ENCODE measurements around the gene MIDN.

Gene MIDN

DNA sequence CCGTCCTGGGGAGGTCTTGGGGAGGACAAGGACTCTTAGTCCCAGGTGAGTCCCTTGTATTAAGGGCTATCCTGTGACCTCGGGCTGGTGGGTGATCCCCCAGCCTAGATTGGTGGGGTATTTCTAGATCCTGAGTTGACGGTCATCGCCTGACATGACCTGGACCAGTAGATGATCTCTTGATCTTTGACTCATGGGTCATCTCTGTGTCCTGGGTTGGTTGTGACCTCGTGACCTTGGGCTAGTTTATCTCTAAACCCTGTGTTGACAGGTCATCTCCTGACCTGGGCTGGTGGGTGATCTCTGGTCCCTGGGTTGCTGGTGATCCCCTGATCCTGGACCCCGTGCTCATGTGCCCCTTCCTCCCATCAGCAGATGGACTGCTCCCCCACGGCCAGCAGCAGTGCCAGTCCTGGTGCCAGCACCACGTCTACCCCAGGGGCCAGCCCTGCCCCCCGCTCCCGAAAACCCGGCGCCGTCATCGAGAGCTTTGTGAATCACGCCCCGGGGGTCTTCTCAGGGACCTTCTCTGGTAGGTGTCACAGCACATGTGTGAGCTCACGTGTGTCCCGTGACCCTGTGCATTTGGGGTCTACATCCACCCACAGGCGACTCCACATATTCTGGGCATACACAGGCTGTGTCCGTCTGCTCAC lies 6.3 kb downstream of the MIDN start:
- Mint-ChIP-seq H3K27ac (peak overlapping the region; percentile 46), H3K27me3 (no peaks in the 10 kb centered on the region), H3K4me1 (ENCODE audit: low read depth) (peaks cover 38% of the 10 kb centered on the region)

DNA sequence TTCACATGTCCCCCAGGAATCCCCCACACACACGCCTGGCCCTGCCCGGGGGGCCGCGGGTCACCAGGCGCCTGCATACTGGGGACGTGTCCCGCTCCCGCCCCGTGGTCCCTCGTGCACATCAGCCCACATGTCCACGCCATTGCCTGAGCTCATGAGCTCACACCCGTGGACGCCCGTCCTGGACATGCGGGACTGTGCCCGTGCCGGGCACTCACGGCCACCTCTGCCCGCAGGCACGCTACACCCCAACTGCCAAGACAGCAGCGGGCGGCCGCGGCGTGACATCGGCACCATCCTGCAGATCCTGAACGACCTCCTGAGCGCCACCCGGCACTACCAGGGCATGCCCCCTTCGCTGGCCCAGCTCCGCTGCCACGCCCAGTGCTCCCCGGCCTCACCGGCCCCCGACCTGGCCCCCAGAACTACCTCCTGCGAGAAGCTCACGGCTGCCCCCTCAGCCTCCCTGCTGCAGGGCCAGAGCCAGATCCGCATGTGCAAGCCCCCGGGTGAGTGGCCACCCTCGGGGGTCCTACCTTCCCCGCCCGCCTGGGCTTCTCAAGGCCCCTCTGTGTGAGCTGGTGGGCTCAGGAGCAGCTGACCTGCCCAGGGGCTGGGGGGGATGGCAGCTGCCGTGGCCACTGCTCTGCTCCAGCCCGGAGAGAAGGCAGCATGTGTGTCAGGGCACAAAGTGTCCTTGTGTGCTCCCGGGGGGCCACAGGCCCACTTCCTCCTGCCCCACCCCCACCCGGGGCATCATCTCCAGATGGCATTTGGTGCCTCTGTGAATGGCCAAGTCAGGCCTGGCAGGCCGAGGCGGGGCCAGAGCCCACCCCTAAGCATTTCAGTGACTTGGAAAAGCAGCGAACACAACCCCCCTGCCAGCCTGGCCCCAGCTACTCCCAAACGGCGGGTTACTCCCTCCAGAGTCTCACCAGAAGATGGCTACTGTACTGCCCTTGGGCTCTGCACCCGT lies 7.1 kb downstream of the MIDN start:
- H3K4me3 Mint-ChIP-seq = no peak overlapping the region
- H3K4me1 Mint-ChIP-seq (ENCODE audit: low read depth) = peaks cover 42% of the 10 kb centered on the region
- H3K27me3 Mint-ChIP-seq = no peaks in the 10 kb centered on the region

More for the DNA sequence above, 6.3 kb downstream of the MIDN start:
- H3K9me3 Mint-ChIP-seq (ENCODE audit: low read depth) = no peaks in the 10 kb centered on the region
- no peak overlapping the region for H3K4me3 Mint-ChIP-seq
- no peaks in the 10 kb centered on the region for H3K36me3 Mint-ChIP-seq

DNA sequence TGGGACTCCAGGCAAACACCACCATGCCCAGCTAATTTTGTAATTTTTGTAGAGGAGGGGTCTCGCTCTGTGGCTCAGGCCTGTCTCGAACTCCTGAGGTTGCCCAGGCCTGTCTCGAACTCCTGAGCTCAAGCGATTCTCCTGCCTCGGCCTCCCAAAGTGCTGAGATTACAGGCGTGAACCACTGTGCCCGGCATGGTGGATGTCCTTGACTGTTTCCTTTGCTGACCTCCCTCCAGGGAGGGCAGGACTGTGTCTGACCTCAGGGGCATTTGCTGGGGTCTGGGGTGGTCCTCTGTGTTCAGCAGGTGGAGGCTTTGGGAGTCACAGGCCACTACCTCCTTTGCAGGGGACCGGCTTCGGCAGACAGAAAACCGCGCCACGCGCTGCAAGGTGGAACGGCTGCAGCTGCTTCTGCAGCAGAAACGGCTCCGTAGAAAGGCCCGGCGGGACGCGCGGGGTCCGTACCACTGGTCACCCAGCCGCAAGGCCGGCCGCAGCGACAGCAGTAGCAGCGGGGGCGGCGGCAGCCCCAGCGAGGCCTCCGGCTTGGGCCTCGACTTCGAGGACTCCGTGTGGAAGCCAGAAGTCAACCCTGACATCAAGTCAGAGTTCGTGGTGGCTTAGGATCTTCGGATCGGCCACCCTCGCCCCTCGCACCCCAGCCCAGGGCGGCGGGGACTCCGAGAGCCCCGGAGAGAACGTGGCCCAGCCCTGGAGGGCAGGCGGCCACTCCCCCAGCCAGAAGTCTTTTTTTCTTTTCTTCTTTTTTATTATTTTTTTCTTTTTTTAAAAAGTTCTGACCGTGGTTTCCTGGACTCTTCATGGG lies 8.5 kb downstream of the MIDN start:
- Mint-ChIP-seq H3K36me3 (no peaks in the 10 kb centered on the region), H3K4me3 (no peak overlapping the region), H3K27ac (peak overlapping the region; percentile 41), H3K4me1 (ENCODE audit: low read depth) (peaks cover 44% of the 10 kb centered on the region), H3K27me3 (no peaks in the 10 kb centered on the region), H3K9me3 (ENCODE audit: low read depth) (no peaks in the 10 kb centered on the region)

More for the DNA sequence above, 7.1 kb downstream of the MIDN start:
- Mint-ChIP-seq H3K36me3 (no peaks in the 10 kb centered on the region), H3K27ac (no peak overlapping the region), H3K9me3 (ENCODE audit: low read depth) (no peaks in the 10 kb centered on the region)

DNA sequence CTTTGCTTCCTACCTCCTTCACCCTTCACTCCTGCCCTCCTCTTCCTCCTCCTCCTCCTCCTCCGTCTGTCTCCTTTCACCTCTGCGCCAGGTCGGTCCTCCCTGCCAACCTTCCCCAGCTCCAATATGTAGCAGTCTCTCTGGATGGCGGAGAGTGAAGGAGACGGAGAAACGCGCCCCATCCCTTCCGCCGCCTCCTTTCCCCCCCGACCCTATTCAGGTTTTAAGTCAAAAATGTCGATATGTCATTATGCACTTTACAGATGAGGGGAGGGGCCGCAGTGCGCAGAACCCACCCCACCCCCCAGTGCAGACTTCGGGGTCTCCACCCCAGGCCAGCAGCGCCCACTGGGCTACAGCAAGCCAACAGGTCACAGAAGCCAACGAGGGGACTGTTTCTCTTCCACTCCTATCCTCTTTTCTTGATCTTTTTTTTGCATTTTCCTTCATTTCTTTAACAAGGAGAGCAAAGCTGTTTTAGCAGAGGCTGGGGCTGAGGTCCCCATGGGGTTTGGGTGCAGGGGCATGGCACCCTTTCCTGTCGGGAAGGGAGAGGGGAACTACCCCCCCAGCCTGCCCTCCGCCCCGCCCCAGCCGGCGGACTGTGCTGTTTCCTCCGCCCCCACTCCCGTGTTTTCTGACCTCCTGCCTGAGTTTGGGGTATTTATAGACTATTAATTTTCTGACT lies 9.2 kb downstream of the MIDN start:
- Mint-ChIP-seq H3K27me3 (no peaks in the 10 kb centered on the region), H3K27ac (no peak overlapping the region), H3K9me3 (ENCODE audit: low read depth) (no peaks in the 10 kb centered on the region), H3K36me3 (no peaks in the 10 kb centered on the region), H3K4me1 (ENCODE audit: low read depth) (peaks cover 48% of the 10 kb centered on the region), H3K4me3 (peak overlapping the region; percentile 61)

DNA sequence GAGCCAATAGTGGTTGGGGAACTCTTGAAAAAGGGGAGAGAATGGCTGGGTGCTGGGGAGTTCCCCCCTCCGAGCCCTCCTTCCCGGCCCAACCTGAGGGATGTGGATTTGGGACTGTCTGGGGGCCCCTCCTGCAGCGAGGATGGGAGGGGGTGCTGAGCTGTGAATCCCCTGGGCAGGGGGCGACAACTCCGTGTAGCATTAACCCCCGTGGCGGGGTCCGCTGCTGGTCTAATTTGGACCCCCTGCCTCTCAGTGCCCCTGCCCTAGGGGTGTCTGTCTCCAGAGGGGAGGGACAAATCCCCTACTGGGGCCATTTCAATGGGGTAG lies 9.7 kb downstream of the MIDN start:
- H3K4me3 Mint-ChIP-seq = peak overlapping the region; percentile 61
- no peaks in the 10 kb centered on the region for H3K27me3 Mint-ChIP-seq
- H3K36me3 Mint-ChIP-seq = no peaks in the 10 kb centered on the region

DNA sequence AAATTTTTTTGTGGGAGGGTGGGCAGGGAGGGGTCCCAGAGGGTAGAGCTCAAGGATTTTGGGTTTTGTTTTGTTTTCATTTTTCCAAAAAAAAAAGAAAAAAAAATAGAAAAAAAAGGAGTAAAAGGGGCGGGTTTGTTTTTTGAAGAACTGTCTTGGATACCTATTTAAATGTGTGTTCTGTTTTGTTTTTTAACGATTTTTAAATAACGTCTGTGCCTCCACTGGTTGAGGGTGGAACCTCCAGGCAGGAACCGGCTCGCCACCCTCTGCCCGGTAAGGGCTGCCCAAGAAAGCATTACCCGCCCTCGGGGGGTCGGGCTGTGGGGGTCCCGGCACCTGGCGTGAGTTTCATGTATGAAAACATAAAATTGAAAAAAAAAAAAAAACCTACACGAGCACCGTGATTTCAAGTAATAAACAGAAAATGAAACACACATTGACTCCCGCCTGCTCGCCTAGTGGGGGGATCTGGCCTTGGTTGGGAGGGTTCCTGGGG lies 10.4 kb downstream of the MIDN start:
- H3K4me3 Mint-ChIP-seq = peak overlapping the region; percentile 86
- H3K4me1 Mint-ChIP-seq (ENCODE audit: low read depth) = peaks cover 49% of the 10 kb centered on the region
- H3K27me3 Mint-ChIP-seq = no peaks in the 10 kb centered on the region
- H3K27ac Mint-ChIP-seq = peak overlapping the region; percentile 93
- no peaks in the 10 kb centered on the region for H3K36me3 Mint-ChIP-seq
- H3K9me3 Mint-ChIP-seq (ENCODE audit: low read depth) = no peaks in the 10 kb centered on the region

More for the DNA sequence above, 9.7 kb downstream of the MIDN start:
- peak overlapping the region; percentile 50 for H3K27ac Mint-ChIP-seq
- peaks cover 50% of the 10 kb centered on the region for H3K4me1 Mint-ChIP-seq (ENCODE audit: low read depth)
- no peaks in the 10 kb centered on the region for H3K9me3 Mint-ChIP-seq (ENCODE audit: low read depth)

DNA sequence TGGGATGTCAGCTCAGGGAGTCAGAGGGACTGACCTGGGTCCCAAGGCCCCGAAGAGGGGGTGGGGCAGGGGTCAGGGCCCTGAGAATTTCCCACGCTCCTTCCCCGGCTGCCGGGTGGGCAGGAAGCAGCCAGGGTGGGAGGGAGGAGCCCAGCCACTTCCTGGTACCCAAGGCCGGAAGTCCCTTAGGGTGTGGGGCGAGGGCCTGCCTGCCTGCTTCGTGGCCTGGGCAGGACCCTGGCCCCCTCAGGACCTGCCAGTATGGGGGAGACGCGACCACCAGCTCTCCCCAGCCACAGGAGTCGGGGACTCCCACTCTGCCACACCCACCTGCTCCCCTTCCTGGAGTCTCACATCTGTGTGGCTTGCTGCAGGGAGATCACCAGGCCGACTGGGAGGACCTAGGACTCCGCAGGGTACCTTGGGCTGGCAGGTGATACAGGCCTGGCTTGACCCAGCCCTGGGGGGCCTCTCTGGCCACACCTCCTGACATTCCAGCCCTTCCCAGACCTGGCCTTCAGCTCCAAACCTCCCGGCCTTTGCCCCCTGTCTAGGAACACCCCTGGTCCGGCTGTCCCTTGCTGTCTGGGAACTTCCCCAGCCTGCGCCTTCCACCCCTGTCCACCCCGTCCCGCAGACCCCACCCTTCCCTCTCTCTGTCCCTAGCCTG lies 11.0 kb downstream of the MIDN start:
- Mint-ChIP-seq H3K4me1 (ENCODE audit: low read depth) (peaks cover 49% of the 10 kb centered on the region), H3K27me3 (no peaks in the 10 kb centered on the region), H3K9me3 (ENCODE audit: low read depth) (no peaks in the 10 kb centered on the region), H3K27ac (peak overlapping the region; percentile 93), H3K4me3 (peak overlapping the region; percentile 86), H3K36me3 (no peaks in the 10 kb centered on the region)

DNA sequence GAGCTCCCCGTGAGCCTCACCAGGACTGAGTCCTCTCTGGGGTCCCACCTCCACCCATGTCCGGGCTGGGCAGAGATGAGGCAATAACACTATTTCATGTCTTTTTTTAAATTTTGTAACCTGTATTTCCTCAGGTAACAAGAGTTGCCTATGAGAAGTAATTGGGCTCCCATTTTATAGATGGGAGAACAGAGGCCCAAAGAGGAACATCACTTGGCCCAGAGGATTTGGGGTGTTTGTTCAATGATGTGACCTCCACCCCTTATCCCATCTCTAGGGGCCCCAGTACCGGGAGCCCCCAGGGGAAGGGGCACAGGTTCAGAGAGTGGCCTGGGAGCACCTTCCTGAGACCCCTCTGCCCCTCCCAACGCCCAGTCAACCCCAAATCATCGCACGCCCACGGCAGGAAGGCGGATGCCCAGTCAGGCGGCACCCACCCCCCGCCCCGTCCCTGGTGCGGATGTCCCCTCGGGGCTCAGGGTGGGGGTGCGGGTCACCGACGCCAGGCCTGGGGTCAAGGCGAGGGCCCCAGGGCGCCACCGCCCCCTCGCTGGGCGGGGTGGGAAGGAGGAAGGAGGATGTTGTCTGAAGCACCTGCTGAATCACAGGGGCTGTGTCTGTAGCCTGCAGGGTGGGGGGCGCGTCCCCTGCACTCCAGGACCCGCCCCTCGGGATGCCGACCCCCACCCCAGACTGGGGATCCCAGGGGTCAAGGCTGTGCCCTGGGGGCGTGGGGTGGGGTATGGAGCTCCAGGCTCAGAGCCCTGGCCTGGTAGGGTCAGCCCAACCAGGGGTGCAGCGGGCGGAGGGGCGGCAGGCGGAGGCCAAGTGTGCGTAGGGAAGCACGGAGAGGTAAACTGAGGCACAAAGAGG lies 11.7 kb downstream of the MIDN start:
- Mint-ChIP-seq H3K9me3 (ENCODE audit: low read depth) (no peaks in the 10 kb centered on the region), H3K4me1 (ENCODE audit: low read depth) (peaks cover 44% of the 10 kb centered on the region), H3K27me3 (no peaks in the 10 kb centered on the region), H3K4me3 (peak overlapping the region; percentile 86), H3K27ac (peak overlapping the region; percentile 93), H3K36me3 (no peaks in the 10 kb centered on the region)

DNA sequence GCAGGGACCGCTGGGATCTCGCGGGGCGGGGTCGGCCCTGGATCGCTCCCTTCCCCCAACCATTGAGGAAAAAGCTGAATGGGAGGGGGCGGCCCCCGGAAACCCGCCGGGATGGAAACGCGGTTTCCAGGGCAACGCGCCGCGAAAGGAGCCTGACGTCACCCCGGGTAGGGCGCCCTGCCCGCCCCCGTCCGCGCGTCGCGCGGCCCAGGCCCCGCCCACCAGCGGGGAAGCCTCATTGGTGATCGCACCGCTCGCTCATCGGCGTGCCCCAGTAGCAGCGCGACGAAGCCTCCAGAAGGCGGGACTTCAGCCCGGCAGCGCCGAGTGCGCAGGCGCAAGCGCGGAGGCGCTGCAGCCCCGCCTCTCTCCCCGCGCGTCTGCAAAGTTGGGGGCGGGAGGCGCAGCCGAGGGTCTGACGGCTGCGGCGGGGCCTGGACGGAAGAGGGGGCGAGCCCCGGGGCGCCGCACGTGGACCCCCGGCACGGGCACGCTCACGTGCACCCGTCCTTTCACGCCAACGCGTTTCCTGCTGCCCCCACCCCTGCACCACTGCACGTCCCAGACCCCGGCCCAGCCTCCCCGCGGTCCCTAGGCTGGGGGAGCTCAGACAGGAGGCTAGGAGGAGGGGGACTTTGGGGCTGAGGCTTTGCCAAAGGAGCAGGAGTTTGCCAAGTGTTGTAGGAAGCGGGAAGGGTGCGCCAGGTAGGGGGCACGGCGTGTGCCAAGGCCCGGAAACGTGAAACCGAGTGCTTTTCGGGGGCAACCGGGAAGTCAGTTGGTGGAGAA lies 12.6 kb downstream of the MIDN start:
- Mint-ChIP-seq H3K27ac (peak overlapping the region; percentile 91), H3K4me3 (peak overlapping the region; percentile 94), H3K4me1 (ENCODE audit: low read depth) (peaks cover 49% of the 10 kb centered on the region), H3K27me3 (no peaks in the 10 kb centered on the region), H3K9me3 (ENCODE audit: low read depth) (no peaks in the 10 kb centered on the region), H3K36me3 (no peaks in the 10 kb centered on the region)

DNA sequence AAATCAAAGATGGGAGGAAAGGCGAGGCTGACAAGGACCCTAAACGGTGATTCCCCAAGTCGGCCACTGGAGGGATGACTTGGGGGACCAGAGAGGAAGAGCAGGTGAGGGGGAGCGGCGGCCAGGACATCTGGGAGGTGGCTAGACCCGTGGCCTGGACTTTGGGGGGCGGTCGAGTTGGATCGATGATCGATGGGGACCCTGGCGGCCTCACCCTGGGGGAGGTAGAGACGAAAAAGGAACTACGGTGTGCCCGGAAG lies 13.1 kb downstream of the MIDN start:
- peak overlapping the region; percentile 94 for H3K4me3 Mint-ChIP-seq
- no peaks in the 10 kb centered on the region for H3K27me3 Mint-ChIP-seq
- no peaks in the 10 kb centered on the region for H3K36me3 Mint-ChIP-seq
- peaks cover 48% of the 10 kb centered on the region for H3K4me1 Mint-ChIP-seq (ENCODE audit: low read depth)
- peak overlapping the region; percentile 91 for H3K27ac Mint-ChIP-seq
- H3K9me3 Mint-ChIP-seq (ENCODE audit: low read depth) = no peaks in the 10 kb centered on the region

DNA sequence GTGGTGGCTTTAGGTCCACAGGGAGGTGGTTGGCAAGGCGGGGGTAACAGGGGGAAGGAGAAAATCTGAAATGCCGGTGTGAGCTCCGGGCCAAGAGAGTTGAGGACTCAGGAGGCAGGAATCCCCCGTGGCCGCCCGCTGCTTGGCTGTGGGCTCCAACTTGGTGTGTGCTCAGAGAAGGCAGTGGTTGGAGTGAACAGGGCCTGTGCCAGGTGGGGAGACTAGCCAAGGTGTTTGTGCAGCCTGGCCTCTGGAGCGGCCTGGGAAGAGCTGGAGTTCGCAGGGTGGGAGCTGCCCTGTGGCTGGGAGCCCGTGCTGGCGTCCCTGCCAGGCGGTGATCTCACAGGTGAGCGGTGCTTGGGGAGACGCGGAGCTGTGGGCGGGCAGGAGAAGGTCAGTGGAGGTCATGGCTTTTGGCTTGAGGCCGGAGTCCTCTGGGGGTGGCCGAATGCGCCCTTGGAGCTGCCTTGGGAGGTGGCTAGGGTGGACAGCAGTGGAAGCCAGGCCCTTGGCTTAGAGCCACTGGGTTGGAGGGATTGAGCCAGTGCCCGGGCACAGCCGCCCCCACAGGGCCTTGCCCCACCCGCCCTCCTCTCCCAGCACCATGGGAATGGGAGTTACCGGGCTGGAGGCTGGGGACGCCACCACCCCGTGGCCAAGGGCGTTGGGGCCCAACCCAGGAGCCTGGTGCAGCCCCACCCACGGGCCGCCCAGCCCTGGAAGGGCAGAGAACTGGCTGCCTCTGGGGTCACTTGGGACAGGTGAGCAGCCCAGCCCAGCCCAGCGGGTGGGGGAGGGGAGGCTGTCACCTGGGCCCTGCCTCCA lies 13.6 kb downstream of the MIDN start:
- Mint-ChIP-seq H3K27me3 (no peaks in the 10 kb centered on the region), H3K9me3 (ENCODE audit: low read depth) (no peaks in the 10 kb centered on the region), H3K27ac (peak overlapping the region; percentile 91), H3K36me3 (no peaks in the 10 kb centered on the region), H3K4me3 (peak overlapping the region; percentile 94), H3K4me1 (ENCODE audit: low read depth) (peaks cover 48% of the 10 kb centered on the region)

DNA sequence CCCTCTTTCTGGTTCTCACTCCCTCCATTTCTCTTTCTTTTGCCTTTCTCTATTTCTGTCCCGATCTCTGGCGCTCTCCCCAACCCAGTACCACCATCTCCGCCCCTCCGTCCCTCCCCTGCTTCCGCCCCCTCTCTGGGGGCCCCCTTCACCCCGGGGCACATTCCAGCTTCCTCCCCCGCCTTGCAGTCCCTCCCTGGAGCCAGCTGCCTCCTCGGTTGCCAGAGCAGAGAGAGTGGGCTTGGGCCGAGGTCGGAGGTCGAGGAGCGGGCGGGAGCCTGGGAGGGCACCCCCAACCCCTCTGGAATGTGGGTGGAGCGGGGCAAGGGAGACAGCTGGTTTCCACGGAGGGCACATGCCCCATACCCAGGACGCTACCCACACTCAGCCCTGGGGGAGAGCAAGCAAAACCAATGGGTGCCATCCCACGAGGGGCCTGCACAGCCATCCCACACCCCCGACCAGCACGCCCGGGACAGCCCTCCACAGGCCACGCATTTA lies 14.3 kb downstream of the MIDN start:
- H3K4me1 Mint-ChIP-seq (ENCODE audit: low read depth) = peaks cover 50% of the 10 kb centered on the region
- H3K9me3 Mint-ChIP-seq (ENCODE audit: low read depth) = no peaks in the 10 kb centered on the region
- no peaks in the 10 kb centered on the region for H3K36me3 Mint-ChIP-seq
- no peaks in the 10 kb centered on the region for H3K27me3 Mint-ChIP-seq
- H3K4me3 Mint-ChIP-seq = peak overlapping the region; percentile 73
- H3K27ac Mint-ChIP-seq = no peak overlapping the region

All from activated naive CD8-positive, alpha-beta T cell (primary cell).